HG03558 (cell line): Measurements from ENCODE around the gene HLA-DMA.
"Not testable (repeated sequence)": the region's sequence is repeated elsewhere in the genome, so short reads cannot be mapped to it uniquely, and the experiment has no call there.

Experiments used
- ATAC-seq: cut with Tn5 transposase; IDR thresholded peaks from one replicate; pipeline ENCODE4 v1.9.1; 2021; ENCODE audit warnings: moderate number of reproducible peaks; ENCODE audit not compliant: unreplicated experiment; ENCODE audit errors: extremely low read depth

HLA-DMA gene

DNA sequence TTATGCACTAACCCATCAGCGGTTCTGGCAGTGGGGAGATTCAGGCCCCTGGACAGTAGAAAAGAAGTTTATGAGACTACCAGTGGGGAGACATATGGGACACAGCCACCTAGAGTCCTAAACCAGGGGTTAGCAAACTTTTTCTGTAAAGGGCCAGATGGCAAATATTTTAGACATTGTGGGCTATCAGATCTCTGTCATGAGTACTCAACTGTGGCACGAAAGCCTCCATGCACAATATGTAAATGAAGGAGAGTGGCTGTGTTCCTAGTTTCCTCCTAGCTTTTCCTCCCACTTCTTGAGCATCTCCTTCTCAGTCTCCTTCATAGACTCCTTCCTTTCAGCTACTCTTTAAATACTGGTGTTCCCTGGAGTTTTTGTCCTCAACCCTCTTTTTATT lies 3.3 kb upstream of the HLA-DMA start:
- no peak for ATAC-seq

DNA sequence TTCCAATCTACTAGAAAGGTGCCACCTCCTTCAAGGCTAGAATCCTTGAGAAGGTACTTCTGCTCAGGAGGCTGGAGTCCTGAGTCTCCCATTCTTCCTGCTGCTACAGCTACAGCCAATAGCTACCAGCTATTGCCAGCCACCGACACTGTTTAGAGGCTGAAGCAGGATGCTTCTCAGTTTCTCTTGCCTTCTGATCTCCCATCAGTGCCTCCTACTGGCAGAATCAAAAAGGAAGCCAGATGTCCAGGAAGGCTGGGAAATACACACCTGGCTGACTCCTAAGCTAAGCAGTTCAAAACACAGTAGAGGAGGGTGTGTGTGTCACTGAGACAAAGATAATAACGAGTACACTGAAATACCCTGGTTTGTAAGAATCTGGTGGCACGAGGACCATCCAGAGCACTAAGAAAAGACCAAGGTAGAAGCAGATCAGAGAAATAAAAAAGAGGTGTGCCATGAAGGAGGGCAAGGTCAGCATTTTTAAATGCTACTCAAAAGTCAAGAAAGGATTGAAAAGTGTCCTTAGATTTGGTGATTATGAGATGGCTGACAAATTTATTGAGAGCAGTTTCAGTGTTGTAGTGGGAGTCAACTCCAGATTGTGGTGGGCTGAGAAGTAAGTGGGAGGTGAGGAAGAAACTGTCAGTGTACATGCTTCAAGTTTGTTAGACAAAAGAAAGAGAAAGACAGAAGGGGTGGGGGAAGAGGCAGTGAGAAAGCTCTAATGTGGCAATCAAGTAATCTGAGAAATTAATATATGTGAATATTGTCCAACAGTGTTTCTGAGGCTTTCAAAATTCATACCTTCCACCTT lies 2.3 kb upstream of the HLA-DMA start:
- no peak for ATAC-seq

- ATAC-seq: no peak
Measured at GRCh38 chr6:32954267-32954666, 1.4 kb upstream of the HLA-DMA start.

DNA sequence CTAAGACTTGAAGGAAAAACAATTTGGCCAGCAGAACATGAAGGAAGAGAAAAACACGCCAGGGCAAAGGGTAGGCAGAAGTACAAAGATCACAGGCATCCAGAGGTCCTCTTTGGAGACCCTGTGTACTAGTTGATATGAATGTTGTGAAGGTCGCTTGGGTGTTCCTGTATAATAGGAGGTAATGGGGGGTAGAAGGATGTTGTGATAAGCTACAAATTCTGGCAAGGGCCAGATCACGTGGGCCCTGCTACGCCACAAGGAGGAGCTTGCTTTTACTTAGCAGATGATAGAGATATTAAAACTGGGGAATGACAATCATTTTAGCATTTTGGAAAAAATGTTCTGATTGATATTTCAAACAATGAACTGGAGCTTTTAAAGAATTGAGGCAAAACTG lies 878 bp upstream of the HLA-DMA start:
- ATAC-seq: no peak

GRCh38 chr6:32950449-32950848 lies 2.4 kb downstream of the HLA-DMA start:
- ATAC-seq: no peak

GRCh38 chr6:32950010-32950409 lies 2.9 kb downstream of the HLA-DMA start:
- ATAC-seq: no peak

- ATAC-seq: no peak
Measured at GRCh38 chr6:32949113-32949512, 3.8 kb downstream of the HLA-DMA start.

- ATAC-seq: no peak
Measured at GRCh38 chr6:32947552-32948465, 5.1 kb downstream of the HLA-DMA start.

- ATAC-seq: no peak
Measured at GRCh38 chr6:32946893-32947292, 6.0 kb downstream of the HLA-DMA start.

GRCh38 chr6:32945953-32946352 lies 6.9 kb downstream of the HLA-DMA start:
- ATAC-seq: no peak

DNA sequence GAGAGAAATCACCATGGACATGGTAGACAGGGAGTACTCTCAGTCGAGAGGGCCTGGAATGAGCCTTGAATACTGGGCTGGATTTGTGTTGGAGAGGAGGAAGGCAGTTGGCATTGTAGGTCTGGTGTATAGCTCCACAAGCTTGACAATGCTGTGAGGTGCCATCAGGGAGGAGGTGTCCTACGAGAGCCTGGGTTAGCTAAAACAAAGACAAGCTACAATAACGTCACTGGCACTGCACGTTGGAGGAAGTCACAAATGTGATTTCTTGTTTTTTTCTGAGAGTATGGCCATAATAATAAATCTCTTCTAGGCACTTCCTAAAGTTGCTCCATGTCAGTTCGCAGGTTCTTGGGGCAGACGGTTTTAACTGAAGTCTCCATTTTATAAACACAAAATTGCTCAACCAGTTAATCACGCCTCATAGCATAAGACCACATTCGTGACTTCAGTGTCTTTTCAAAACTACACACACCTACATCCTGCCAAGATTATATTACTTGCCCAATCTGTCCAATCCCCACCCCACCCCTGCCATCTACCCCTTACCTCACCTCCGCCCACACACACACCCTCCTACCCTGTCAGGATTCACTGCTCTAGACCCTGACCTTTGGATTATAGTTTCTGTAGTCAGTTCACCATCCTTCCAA lies 7.7 kb downstream of the HLA-DMA start:
- ATAC-seq: no peak

- ATAC-seq: peak; percentile 29
Measured at GRCh38 chr6:32943864-32944649, 8.8 kb downstream of the HLA-DMA start.

GRCh38 chr6:32942555-32943123 lies 10.3 kb downstream of the HLA-DMA start:
- ATAC-seq: not testable (repeated sequence)

DNA sequence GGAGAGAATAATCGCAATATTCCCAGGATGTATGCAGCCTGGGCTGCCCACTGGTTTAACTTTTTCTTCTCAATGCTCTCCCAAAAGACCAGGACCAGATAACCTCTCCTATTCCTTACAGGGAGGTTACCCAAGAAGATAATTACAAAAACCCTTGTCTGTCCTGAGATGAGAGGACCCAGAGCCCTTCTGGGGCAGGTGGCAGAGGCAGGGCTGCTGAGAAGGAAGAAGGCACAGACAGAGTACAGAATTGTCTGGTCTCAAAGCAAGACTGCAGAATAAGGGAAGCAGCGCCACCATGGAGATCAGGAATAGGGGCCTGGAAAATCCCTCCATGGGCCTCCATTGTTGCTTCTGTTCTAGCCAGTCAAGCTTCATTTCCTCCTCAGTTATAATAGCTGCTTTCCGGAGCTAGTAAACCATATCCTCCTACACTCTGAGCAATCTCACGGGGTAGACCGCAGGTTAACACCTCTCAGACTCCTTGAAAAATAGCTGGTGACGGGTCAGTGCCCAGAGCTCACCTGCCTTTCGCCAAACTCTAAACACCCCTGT lies 11.6 kb downstream of the HLA-DMA start:
- ATAC-seq: no peak

- no peak for ATAC-seq
Measured at GRCh38 chr6:32940656-32941213, 12.2 kb downstream of the HLA-DMA start, which contains the start of gene HLA-DMB. Gene HLA-DMB (minus strand): TSS chr6:32941028. CDS start chr6:32940807, 221 bp downstream.

DNA sequence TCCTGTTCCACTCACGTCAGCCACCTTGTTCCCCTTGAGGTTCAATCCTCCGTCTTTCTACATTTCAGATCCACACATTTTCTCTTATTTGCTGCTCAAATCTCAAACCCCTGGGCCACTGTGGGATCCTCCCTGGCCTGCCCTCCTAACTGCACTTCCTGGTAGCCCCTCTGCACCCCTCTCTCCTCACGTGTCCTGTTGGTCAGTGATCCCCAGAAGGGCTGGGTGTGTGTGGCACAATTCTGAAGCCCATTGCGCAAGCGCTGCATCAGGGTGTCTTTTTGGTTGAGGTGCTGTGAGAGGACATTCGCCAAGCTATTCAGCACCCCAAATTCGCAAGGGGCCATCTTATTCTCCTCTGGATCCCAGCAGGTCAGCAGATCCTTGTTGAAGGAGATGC lies 14.4 kb downstream of the HLA-DMA start:
- ATAC-seq: no peak

DNA sequence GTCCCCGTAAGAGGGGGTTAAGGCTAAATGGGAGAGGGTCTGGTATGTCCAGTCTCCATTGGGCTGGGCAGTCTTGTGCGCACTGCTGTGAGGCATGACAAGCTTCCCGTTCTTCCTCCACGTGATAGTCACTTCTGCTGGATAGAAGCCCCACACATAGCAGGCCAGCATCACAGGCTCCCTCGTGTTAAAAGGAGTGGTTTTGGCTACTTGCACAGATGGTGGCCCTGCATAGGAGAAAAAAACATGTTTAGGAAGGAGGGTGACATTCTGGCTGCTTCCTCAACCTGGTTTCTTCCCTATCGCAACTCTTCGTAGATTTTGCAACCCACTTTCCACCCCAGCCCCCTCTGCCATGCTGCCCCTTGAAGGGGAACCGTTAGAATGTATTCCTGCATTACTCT lies 15.7 kb downstream of the HLA-DMA start:
- ATAC-seq: no peak

DNA sequence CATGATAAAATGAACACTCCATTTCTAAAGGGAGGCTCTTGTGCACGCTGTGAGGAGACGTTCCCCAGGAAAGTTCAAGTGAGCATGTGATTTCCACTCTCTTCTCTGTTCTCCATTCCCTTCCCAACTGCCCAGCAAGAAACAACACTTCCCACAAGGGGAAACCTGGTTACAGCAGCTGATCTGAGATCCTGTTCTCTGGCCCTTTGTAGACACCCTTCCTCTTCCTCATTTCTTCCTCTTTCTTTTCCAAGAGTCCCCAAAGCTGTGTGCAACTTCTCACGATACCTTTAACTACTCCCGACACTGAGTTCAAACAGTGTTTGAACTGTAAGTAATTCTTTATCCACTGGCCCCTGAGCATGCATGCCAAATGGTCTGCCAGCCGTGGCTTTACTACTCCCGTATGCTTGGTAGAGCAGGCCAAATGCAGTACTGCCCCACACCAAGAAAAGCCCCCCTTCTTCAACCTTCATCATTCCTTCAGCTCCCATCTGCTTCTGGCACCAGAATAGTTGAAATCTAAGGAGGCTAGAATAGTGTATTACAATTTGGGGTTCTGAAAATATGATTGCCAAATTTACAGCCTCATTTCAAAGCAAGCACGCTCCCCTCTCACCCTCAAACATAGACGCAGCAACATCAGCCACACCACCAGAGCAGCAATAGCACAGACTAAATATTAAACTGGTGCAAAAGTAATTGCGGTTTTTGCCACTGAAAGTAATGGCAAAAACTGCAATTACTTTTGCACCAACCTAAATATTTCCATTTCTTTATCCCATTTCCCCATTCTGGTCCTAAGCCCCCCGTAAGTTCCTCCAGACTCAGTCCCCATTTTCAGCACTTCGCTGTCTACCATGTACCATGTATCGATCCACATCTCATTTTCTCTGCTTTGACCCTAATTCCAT lies 16.4 kb downstream of the HLA-DMA start:
- ATAC-seq: no peak
